Gastroesophageal sphincter (tissue), 3 donors: Measurements from ENCODE around the gene TBC1D2B.

Experiments used
- EP300 ChIP-seq: sonication (generic); formaldehyde crosslinking; IDR thresholded peaks from one replicate; pipeline ENCODE4 v1.6.1; 2017; ENCODE audit warnings: antibody characterized with exemption, mild to moderate bottlenecking
- POLR2A ChIP-seq, 2 donors: fragments of 450-650 bp; IDR thresholded peaks; one replicate each; pipeline ENCODE4 v1.6.1; 2017; ENCODE audit warnings: antibody characterized with exemption in 2 of 2, mild to moderate bottlenecking in 2 of 2, moderate library complexity in 1 of 2
- TF ChIP-seq, protein P1 (sequence below), 4 experiments: fragments of 200-600 bp in 2 of 4; fragments of 450-650 bp in 2 of 4; sonication (generic) in 1 of 4; IDR thresholded peaks; one replicate each; pipeline ENCODE4 v1.5.1; 2017 to 2019; ENCODE audit warnings: antibody characterized with exemption in 4 of 4, mild to moderate bottlenecking in 2 of 4, moderate library complexity in 2 of 4

DNA sequence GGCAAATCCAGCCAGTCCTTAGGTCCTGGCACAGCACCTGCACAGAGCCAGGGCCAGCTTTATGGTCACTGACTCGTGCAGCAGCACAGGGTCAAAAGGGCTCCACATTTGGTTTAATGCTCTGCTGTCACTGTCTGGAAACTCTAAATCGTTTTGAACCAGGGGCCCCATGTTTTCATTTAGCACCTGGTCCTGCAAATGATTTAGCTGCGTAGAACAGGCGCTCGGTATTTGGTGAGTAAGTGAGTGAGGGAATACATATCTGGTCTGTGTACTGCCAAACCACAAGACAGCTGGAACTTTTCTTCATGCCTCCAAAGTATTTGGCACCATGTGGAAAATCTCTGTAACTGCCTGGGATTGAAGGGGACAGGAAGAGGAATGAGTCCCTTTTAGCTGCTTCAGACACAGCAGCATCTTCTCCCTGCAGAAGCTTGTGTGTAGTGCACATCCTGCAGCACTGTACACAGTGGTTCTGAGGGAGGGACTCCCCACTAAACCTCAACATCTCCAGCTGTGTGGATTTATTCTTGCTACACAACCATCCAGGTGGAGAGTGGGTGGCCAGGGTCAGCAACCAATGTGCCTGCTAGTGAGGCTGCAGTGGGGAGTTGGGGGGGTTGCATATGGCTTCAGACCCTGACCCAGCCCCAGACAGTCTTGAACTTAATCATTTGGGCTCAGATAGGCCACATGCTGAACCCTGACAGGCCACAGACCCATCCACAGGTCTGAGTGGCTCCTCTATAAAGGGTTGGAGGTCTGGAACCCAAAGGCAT lies 15.9 kb upstream of the TBC1D2B start:
- no peak for TF ChIP-seq EP300
- TF ChIP-seq POLR2A (IDR thresholded peaks at IDR 0.05): no peak
- TF ChIP-seq, protein P1, sequence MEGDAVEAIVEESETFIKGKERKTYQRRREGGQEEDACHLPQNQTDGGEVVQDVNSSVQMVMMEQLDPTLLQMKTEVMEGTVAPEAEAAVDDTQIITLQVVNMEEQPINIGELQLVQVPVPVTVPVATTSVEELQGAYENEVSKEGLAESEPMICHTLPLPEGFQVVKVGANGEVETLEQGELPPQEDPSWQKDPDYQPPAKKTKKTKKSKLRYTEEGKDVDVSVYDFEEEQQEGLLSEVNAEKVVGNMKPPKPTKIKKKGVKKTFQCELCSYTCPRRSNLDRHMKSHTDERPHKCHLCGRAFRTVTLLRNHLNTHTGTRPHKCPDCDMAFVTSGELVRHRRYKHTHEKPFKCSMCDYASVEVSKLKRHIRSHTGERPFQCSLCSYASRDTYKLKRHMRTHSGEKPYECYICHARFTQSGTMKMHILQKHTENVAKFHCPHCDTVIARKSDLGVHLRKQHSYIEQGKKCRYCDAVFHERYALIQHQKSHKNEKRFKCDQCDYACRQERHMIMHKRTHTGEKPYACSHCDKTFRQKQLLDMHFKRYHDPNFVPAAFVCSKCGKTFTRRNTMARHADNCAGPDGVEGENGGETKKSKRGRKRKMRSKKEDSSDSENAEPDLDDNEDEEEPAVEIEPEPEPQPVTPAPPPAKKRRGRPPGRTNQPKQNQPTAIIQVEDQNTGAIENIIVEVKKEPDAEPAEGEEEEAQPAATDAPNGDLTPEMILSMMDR (IDR thresholded peaks at IDR 0.05): no peak
